Mesenchymal stem cell (in vitro differentiated cells and primary cell): Measurements from ENCODE around the gene HEG1.

Source experiments
- DNase-seq: peaks from one replicate; pipeline ENCODE4 v3.0.0-alpha.2; 2013
- H2AFZ ChIP-seq: one replicate; pipeline ENCODE4 v1.6.1; 2013; ENCODE audit warnings: low read depth, mild to moderate bottlenecking, control low read depth, inconsistent platforms, low read length, moderate library complexity
- H2AK5ac ChIP-seq: 2 replicates; pipeline ENCODE4 v1.6.1; 2013; ENCODE audit warnings: low read length, moderate library complexity, mild to moderate bottlenecking, inconsistent platforms; ENCODE audit not compliant: severe bottlenecking
- H2BK120ac ChIP-seq: one replicate; pipeline ENCODE4 v1.6.1; 2013; ENCODE audit warnings: low read depth, mild to moderate bottlenecking, inconsistent platforms, low read length, moderate library complexity
- H2BK12ac ChIP-seq, 2 experiments: one replicate each; pipeline ENCODE4 v1.6.1; 2013; ENCODE audit warnings: inconsistent platforms in 2 of 2, low read length in 2 of 2, mild to moderate bottlenecking in 2 of 2, moderate library complexity in 2 of 2, control low read depth in 1 of 2
- H2BK15ac ChIP-seq: one replicate; pipeline ENCODE4 v1.6.1; 2013; ENCODE audit warnings: mild to moderate bottlenecking, low read depth, inconsistent platforms; ENCODE audit not compliant: poor library complexity, severe bottlenecking
- H2BK5ac ChIP-seq: 2 replicates; pipeline ENCODE4 v1.6.1; 2013; ENCODE audit warnings: low read depth, mild to moderate bottlenecking, low read length, control low read depth, inconsistent platforms; ENCODE audit not compliant: poor library complexity, severe bottlenecking
- H3K14ac ChIP-seq, 2 experiments: one replicate each; pipeline ENCODE4 v1.6.1; 2013; ENCODE audit warnings: inconsistent platforms in 2 of 2, low read length in 2 of 2, control low read depth in 1 of 2, mild to moderate bottlenecking in 1 of 2, moderate library complexity in 1 of 2
- H3K18ac ChIP-seq, 2 experiments: one replicate each; pipeline ENCODE4 v1.6.1; 2013; ENCODE audit warnings: inconsistent platforms in 2 of 2, low read length in 2 of 2, control low read depth in 1 of 2, low read depth in 1 of 2, mild to moderate bottlenecking in 1 of 2
- H3K23ac ChIP-seq, 2 experiments: one replicate each; pipeline ENCODE4 v1.6.1; 2013; ENCODE audit warnings: inconsistent platforms in 2 of 2, low read length in 2 of 2, mild to moderate bottlenecking in 2 of 2, moderate library complexity in 2 of 2, control low read depth in 1 of 2
- H3K27ac ChIP-seq: 2 replicates; pipeline ENCODE4 v1.5.1; 2013; ENCODE audit warnings: mild to moderate bottlenecking, moderate library complexity, low read length, control low read depth, inconsistent platforms; ENCODE audit not compliant: poor library complexity, severe bottlenecking
- H3K27me3 ChIP-seq, 2 experiments: 2 replicates each; pipeline versions ENCODE4 v1.6.1 to v1.7.0; 2013; ENCODE audit warnings: low read length in 2 of 2, mild to moderate bottlenecking in 2 of 2, moderate library complexity in 2 of 2, control low read depth in 1 of 2, inconsistent platforms in 1 of 2; ENCODE audit not compliant: control insufficient read depth in 1 of 2, insufficient read depth in 1 of 2
- H3K36me3 ChIP-seq, 2 experiments: 2 replicates each; pipeline versions ENCODE4 v1.6.1 to v1.7.0; 2013; ENCODE audit warnings: low read length in 2 of 2, control low read depth in 1 of 2, inconsistent platforms in 1 of 2, low read depth in 1 of 2, mild to moderate bottlenecking in 1 of 2; ENCODE audit not compliant: insufficient read depth in 2 of 2, control insufficient read depth in 1 of 2
- H3K4ac ChIP-seq, 2 experiments: one replicate each; pipeline ENCODE4 v1.6.1; 2013; ENCODE audit warnings: inconsistent platforms in 2 of 2, low read length in 2 of 2, mild to moderate bottlenecking in 2 of 2, moderate library complexity in 2 of 2, control low read depth in 1 of 2, low read depth in 1 of 2
- H3K4me1 ChIP-seq: 2 replicates; pipeline ENCODE4 v1.6.1; 2013; ENCODE audit warnings: low read depth, low read length, control low read depth; ENCODE audit not compliant: control insufficient read depth, insufficient read depth
- H3K4me2 ChIP-seq: 2 replicates; pipeline ENCODE4 v1.6.1; 2013; ENCODE audit warnings: low read length, mild to moderate bottlenecking, inconsistent platforms; ENCODE audit not compliant: poor library complexity, severe bottlenecking
- H3K4me3 ChIP-seq, 2 experiments: 2 replicates each; pipeline versions ENCODE4 v1.5.1 to v1.7.0; 2013; ENCODE audit warnings: low read length in 2 of 2, mild to moderate bottlenecking in 2 of 2, control low read depth in 1 of 2, low read depth in 1 of 2; ENCODE audit not compliant: insufficient read depth in 1 of 2
- H3K79me1 ChIP-seq: replicated peaks from 2 replicates; pipeline ENCODE4 v1.6.1; 2013; ENCODE audit warnings: mild to moderate bottlenecking, control low read depth, low read length, inconsistent platforms; ENCODE audit not compliant: poor library complexity, severe bottlenecking
- H3K9ac ChIP-seq: 2 replicates; pipeline ENCODE4 v1.7.0; 2013; ENCODE audit warnings: mild to moderate bottlenecking, low read length, moderate library complexity
- H3K9me3 ChIP-seq: 2 replicates; pipeline ENCODE4 v1.7.0; 2013; ENCODE audit warnings: mild to moderate bottlenecking, low read length; ENCODE audit not compliant: control insufficient read depth
- H4K8ac ChIP-seq: one replicate; pipeline ENCODE4 v1.6.1; 2013; ENCODE audit warnings: inconsistent platforms, mild to moderate bottlenecking, low read length, moderate library complexity
- H4K91ac ChIP-seq: one replicate; pipeline ENCODE4 v1.6.1; 2013; ENCODE audit warnings: mild to moderate bottlenecking, low read length, inconsistent platforms
- WGBS: methylation state at CpG from one replicate; pipeline ENCODE4 v1.1.7; 2013; ENCODE audit warnings: mixed read lengths; 5-methylcytosine and 5-hydroxymethylcytosine counted together

Gene HEG1

DNA sequence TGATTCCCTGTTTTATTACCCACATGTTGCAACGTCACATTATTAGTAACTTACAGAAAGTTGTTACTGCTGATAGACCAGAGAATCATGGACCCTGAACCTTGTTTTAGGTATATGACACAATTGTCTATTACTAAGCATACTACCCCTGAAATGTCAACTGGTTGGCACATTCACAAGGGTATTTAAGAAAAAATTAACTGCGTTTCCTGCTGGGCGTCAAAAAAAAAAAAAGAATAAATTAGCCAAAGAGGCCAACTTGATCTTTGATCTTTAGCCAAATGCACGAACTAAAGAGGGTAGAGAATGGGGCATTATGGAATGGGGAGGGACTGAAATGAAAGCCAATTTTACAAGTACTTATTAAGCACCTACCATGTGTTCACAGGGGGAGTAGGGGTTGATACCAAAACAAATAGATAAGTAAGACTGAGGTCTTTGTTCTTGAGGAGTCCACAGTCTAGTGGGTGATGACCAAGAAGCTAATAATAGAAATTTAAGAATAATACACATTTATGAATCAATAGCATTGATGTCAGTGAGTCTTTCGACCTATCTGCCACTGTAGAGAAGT lies 103.4 kb downstream of the HEG1 start:
- H3K14ac ChIP-seq = no peak overlapping the region
- H3K27ac ChIP-seq = no peak overlapping the region
- no peaks in the 10 kb centered on the region for H3K79me1 ChIP-seq
- no peaks in the 10 kb centered on the region for H3K36me3 ChIP-seq
- no peak overlapping the region for H3K4me3 ChIP-seq
- 77% methylated on average over 4 of the region's 5 CpGs for WGBS
- no peak overlapping the region for H3K23ac ChIP-seq
- no peak overlapping the region for H2BK12ac ChIP-seq
- H2BK120ac ChIP-seq = no peak overlapping the region
- H2AK5ac ChIP-seq = no peak overlapping the region
- H3K27me3 ChIP-seq = no peaks in the 10 kb centered on the region
- no peak overlapping the region for H4K91ac ChIP-seq
- no peak overlapping the region for H3K18ac ChIP-seq
- H3K4ac ChIP-seq = no peak overlapping the region
- no peak overlapping the region for H2AFZ ChIP-seq
- H4K8ac ChIP-seq = no peak overlapping the region
- no peaks in the 10 kb centered on the region for H3K9me3 ChIP-seq
- H3K4me2 ChIP-seq = no peak overlapping the region
- no peak overlapping the region for H2BK5ac ChIP-seq
- DNase-seq = no peak
- H3K9ac ChIP-seq = no peak overlapping the region
- H3K4me1 ChIP-seq = no peaks in the 10 kb centered on the region
- H2BK15ac ChIP-seq = no peak overlapping the region

DNA sequence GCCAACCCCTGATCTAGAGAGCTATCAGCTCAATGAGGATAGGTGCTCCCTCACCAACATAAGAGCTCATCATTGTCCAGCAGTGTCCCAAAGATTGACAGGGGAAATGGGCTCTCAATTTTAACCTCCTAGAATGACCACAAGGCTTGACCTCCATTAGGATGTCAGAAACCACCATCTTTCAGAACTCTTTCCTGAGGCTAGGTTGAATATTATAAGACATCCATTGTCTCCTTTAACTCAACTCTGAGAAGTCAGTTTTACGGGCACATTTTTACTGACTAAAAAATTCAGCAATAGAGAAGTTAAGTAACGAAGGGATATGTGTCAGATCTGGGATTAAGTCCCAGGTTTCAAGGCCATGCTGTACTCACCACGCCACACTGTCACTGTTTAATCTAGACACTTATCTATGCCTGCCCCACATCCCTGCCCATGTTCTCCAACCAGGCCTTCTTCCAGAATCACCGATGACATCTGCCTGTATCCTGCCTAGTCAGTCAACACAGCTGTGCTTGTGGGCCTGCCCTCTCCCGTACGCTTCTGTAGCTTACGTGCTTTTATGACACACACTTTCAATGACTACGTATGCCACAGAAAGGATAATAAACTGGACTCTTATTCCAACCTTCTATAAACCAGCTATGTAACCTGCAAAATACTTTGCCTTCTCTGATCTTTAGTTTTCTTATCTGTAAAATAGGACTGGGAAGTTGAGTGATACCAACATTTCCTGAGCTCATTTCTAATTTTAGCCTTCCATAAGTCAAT lies 104.1 kb downstream of the HEG1 start:
- no peaks in the 10 kb centered on the region for H3K9me3 ChIP-seq
- H2AFZ ChIP-seq = no peak overlapping the region
- no peaks in the 10 kb centered on the region for H3K4me1 ChIP-seq
- no peak overlapping the region for H4K8ac ChIP-seq
- no peak overlapping the region for H2BK120ac ChIP-seq
- H3K79me1 ChIP-seq = no peaks in the 10 kb centered on the region
- H4K91ac ChIP-seq = no peak overlapping the region
- no peak overlapping the region for H3K4me3 ChIP-seq
- no peak overlapping the region for H3K23ac ChIP-seq
- no peak overlapping the region for H3K9ac ChIP-seq
- DNase-seq = no peak
- no peak overlapping the region for H2AK5ac ChIP-seq
- no peak overlapping the region for H3K14ac ChIP-seq
- H3K36me3 ChIP-seq = no peaks in the 10 kb centered on the region
- WGBS = 84% methylated on average over 8 of the region's 8 CpGs
- H3K4me2 ChIP-seq = no peak overlapping the region
- H3K27ac ChIP-seq = no peak overlapping the region
- no peak overlapping the region for H2BK5ac ChIP-seq
- no peak overlapping the region for H3K18ac ChIP-seq
- no peak overlapping the region for H3K4ac ChIP-seq
- H3K27me3 ChIP-seq = no peaks in the 10 kb centered on the region
- H2BK15ac ChIP-seq = no peak overlapping the region
- no peak overlapping the region for H2BK12ac ChIP-seq

DNA sequence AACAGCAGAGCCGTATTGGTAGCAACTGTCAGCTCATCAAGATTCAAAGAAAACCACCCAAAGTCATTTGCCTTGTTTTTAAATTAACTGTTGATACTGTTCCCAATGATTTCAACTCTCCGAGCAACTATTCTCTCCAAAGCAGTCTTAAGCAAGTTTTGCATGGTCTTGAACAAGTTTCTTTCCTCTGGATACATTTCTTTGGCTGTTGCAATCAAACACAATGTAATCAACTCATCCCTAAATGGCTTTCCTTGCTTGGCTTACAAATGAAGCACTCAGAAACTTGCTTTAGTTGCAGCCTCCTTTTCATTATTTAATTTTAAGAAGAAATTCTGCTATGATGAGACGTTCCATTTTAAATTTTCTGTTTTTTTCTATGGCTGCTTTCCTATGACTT lies 105.8 kb downstream of the HEG1 start:
- H3K14ac ChIP-seq = no peak overlapping the region
- WGBS = 88% methylated on average over 2 of the region's 3 CpGs
- H3K9me3 ChIP-seq = no peaks in the 10 kb centered on the region
- H2BK120ac ChIP-seq = no peak overlapping the region
- H2BK12ac ChIP-seq = no peak overlapping the region
- no peaks in the 10 kb centered on the region for H3K79me1 ChIP-seq
- H3K36me3 ChIP-seq = no peaks in the 10 kb centered on the region
- no peak overlapping the region for H3K18ac ChIP-seq
- H2AFZ ChIP-seq = no peak overlapping the region
- H2BK5ac ChIP-seq = no peak overlapping the region
- no peaks in the 10 kb centered on the region for H3K27me3 ChIP-seq
- H4K91ac ChIP-seq = no peak overlapping the region
- H3K4me2 ChIP-seq = no peak overlapping the region
- no peak for DNase-seq
- H3K27ac ChIP-seq = no peak overlapping the region
- H2BK15ac ChIP-seq = no peak overlapping the region
- no peak overlapping the region for H4K8ac ChIP-seq
- no peak overlapping the region for H3K4me3 ChIP-seq
- no peak overlapping the region for H3K23ac ChIP-seq
- H3K4me1 ChIP-seq = no peaks in the 10 kb centered on the region
- H2AK5ac ChIP-seq = no peak overlapping the region
- no peak overlapping the region for H3K9ac ChIP-seq
- no peak overlapping the region for H3K4ac ChIP-seq

DNA sequence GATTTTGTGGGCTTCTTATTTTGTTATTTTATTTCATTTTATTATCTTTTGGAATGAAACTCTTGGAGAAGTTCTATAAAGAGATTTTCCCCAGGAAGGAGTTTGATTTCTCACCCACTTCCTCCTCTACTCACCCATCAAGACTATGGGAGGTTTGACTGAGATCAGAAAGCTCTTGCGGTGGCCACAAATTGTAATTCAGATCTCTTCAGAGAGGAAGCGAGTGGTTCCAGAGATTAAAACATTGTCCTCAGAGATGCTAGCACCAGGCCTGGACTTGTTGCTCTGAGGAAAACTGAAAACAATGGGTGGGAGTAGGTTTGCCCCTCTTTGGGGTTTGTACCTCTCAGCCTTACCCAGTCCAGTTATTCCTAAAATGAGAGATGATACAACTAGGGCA lies 113.2 kb downstream of the HEG1 start:
- Histone ChIP-seq H3K27ac (no peak overlapping the region), H3K18ac (no peak overlapping the region)
- 100% methylated on average over 1 of the region's 2 CpGs for WGBS

More for the DNA sequence above, 113.2 kb downstream of the HEG1 start:
- DNase-seq = no peak
- Histone ChIP-seq H3K79me1 (no peaks in the 10 kb centered on the region), H2BK15ac (no peak overlapping the region), H2AK5ac (no peak overlapping the region), H4K91ac (no peak overlapping the region), H3K4me1 (no peaks in the 10 kb centered on the region), H3K23ac (no peak overlapping the region), H3K4me3 (no peak overlapping the region), H3K4me2 (no peak overlapping the region), H2BK5ac (no peak overlapping the region), H2BK120ac (no peak overlapping the region), H4K8ac (no peak overlapping the region), H3K9ac (no peak overlapping the region), H3K27me3 (no peaks in the 10 kb centered on the region), H3K4ac (no peak overlapping the region), H3K36me3 (no peaks in the 10 kb centered on the region), H3K9me3 (no peaks in the 10 kb centered on the region), H3K14ac (no peak overlapping the region), H2AFZ (no peak overlapping the region), H2BK12ac (no peak overlapping the region)
